Fibroblast of skin of left biceps (primary cell): ENCODE measurements around the gene ORAI2.
"Not testable (repeated sequence)": the region's sequence is repeated elsewhere in the genome, so short reads cannot be mapped to it uniquely, and the experiment has no call there.

Source experiments
- DNase-seq, 2 experiments: peaks; one replicate each; pipeline ENCODE4 v3.0.0-alpha.2; 2013; ENCODE audit warnings: low read depth in 2 of 2

ORAI2 gene

DNA sequence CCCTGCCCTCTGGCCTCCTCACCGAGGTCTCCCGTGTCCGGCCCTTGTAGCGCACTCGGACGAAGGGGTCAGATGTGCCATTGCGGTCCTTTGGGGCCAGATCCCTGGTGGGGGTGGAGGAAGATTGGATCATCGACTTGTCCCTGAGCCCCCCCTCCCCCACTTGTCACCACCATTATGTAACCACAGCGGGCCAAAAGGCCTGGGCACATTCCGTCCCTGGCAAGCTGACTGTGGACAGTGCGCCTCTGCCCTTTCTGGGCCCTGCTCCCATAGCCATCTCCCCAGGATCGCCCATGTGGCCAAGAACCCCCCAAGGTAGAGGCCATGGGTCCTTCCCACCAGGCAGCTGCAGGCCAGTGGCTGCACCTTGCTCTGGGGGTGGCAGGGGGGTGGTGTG is 69.8 kb downstream of the ORAI2 start:
- not testable (repeated sequence) for DNase-seq

DNA sequence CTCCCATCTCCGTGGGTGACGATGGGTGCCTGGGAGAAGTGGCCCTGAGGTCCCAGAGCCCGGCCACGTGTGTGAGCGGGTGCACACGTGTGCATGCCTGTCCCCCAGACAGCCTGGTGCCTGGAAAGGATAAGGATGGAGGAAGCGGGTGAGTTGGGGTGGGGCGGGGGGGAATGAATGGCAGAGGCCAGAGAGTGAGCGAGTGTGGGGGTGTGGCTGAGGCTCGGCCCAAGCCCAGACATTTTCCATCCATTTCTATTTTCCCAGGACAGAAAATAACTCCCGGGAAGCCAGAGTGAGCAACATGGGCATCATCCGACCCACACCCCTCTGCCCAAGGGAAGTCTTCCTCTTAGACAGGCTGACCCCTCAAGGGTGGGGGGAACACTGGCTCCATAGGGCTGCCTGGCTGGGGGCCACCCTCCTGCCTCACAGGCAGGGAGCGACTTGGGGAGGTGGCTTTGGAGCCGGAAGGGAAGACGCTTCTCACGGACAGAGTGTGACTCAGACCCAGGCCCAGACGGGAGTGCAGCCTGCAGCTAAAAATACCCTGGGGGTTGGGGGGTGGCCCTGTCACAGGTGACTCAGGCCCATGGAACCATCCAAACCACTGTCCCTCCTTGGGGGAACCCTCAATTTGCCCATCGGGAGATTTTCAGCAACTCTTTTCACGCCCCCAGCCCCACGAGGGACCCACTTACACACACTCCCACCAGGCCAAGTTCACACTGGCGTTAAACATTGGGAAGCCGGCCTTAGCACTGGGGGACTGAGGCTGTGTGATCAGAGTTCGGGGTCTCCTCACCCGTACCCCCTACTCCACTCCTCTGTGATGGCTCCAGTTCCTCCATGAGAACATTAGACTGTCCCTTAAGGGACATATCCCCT is 72.2 kb downstream of the ORAI2 start:
- not testable (repeated sequence) for DNase-seq
